Tibial artery (tissue), 4 donors: ENCODE data around the gene POLR1E.
"Not testable (repeated sequence)": the region's sequence is repeated elsewhere in the genome, so short reads cannot be mapped to it uniquely, and the experiment has no call there.

Source experiments
- DNase-seq, 2 donors: peaks; one replicate each; pipeline ENCODE4 v3.0.0-alpha.2; 2019
- H3K27ac ChIP-seq, 2 donors: fragments of 200-600 bp; sonication (generic) in 1 of 2; 1 replicate in 1 of 2; 2 replicates in 1 of 2; pipeline ENCODE4 v1.5.1; 2018 to 2019; ENCODE audit warnings: mild to moderate bottlenecking in 1 of 2
- H3K27me3 ChIP-seq, 2 donors: fragments of 200-600 bp; sonication (generic) in 1 of 2; one replicate each; pipeline versions ENCODE4 v1.5.1 to v1.6.0; 2016 to 2019
- H3K36me3 ChIP-seq, 3 donors: fragments of 200-600 bp; sonication (generic) in 2 of 3; one replicate each; pipeline ENCODE4 v1.5.1; 2016 to 2019; ENCODE audit warnings: mild to moderate bottlenecking in 2 of 3
- H3K4me1 ChIP-seq, 4 donors: fragments of 200-600 bp; sonication (generic) in 2 of 4; 1 replicate in 3 of 4; 2 replicates in 1 of 4; pipeline ENCODE4 v1.5.1; 2016 to 2019
- H3K4me3 ChIP-seq, 2 donors: fragments of 200-600 bp; sonication (generic) in 1 of 2; 1 replicate in 1 of 2; 2 replicates in 1 of 2; pipeline ENCODE4 v1.5.1; 2018 to 2019; ENCODE audit warnings: mild to moderate bottlenecking in 2 of 2
- H3K9me3 ChIP-seq, 3 donors: fragments of 200-600 bp; sonication (generic) in 1 of 3; one replicate each; pipeline ENCODE4 v1.5.1; 2016 to 2019
- intact Hi-C: fragments of 100-400 bp; cut with DNase I; formaldehyde crosslinking; loops from one replicate; pipeline ENCODE4 v1.15.0; 2023; ENCODE audit warnings: low total_unique reads
- TF ChIP-seq, protein P1 (sequence below), 2 experiments: fragments of 200-600 bp in 1 of 2; fragments of 450-650 bp in 1 of 2; IDR thresholded peaks; one replicate each; pipeline ENCODE4 v1.5.1; 2017 to 2019; ENCODE audit warnings: antibody characterized with exemption in 2 of 2, mild to moderate bottlenecking in 1 of 2, moderate library complexity in 1 of 2

Gene POLR1E

DNA sequence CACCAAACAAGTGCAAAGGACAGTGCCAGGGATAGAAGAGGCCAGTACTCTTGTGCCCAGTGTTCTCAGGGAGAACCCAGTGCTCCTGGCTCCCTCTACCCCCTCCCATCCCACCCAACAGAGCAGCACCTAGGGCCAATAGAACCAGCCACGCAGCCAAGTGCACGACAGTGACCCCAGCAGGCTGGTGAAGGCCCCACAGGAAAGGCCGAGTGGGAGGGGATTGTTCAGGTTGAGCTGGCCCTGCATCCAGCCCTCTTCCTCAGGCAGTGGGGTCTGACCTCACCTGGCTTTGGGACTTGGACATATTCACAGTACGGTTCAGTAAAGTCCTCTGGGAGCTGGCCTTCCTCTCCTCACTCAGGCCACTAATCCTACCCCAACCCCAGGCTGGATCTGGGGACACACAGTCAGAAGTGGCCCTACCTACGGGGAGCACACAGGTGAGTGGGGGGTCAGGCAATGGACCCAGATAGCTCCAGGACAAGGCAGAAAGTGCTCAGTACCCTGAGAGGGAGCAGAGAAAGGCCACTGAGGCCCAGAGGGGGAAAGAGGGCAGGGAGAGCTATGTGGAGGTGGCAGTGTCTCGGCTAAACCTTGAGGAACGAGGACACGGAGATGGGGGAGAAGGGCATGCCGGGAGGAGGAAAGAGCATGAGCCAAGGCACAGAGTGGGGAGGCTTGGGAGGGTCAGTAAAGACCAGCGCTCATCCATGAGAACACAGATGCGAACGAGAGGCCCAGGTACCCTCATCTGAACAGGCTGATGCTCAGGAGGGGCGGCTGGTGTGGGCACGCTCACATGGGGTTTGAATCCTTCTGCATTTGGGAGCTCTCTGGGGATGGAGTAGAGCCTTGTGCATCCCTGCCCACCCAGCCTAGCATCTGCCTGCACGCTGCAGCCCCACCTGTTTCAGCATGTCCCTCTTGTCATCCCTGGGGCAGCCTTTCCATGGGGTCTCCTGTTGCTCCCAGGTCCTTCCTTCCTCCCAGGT, 25.6 kb downstream of the POLR1E start:
- H3K36me3 ChIP-seq, result peaks cover 0 to 71% (median 27%) of the 10 kb centered on the region in 3 donors
- DNase-seq, result no peak
- TF ChIP-seq, protein P1, sequence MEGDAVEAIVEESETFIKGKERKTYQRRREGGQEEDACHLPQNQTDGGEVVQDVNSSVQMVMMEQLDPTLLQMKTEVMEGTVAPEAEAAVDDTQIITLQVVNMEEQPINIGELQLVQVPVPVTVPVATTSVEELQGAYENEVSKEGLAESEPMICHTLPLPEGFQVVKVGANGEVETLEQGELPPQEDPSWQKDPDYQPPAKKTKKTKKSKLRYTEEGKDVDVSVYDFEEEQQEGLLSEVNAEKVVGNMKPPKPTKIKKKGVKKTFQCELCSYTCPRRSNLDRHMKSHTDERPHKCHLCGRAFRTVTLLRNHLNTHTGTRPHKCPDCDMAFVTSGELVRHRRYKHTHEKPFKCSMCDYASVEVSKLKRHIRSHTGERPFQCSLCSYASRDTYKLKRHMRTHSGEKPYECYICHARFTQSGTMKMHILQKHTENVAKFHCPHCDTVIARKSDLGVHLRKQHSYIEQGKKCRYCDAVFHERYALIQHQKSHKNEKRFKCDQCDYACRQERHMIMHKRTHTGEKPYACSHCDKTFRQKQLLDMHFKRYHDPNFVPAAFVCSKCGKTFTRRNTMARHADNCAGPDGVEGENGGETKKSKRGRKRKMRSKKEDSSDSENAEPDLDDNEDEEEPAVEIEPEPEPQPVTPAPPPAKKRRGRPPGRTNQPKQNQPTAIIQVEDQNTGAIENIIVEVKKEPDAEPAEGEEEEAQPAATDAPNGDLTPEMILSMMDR (IDR thresholded peaks at IDR 0.05), result no peak
- no peaks in the 10 kb centered on the region for H3K4me1 ChIP-seq
- no peaks in the 10 kb centered on the region for H3K9me3 ChIP-seq
- H3K27me3 ChIP-seq, result no peaks in the 10 kb centered on the region
- intact Hi-C loops, result no loop called here
- no peak overlapping the region for H3K4me3 ChIP-seq
- H3K27ac ChIP-seq, result no peak overlapping the region

DNA sequence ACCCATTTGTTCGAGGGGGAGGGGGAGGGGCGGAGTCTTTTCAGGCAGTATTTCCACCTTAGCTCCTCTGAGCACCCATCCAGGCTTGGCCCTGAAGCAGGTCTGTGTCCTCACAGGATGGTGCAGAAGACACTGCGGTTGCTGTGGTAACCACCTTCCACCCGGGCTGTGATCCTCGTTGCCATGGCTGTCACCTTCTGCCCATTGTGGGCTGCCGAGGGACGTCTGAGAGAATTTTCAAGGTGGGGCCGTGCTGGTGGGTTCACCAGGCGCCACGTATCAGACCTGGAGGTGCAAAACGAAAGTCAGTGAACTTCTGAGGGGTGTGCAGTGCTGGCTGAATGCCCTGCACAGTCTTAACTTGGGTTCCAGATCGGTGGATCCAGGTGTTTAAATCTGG, 26.7 kb downstream of the POLR1E start:
- no peak overlapping the region for H3K27ac ChIP-seq
- no peak overlapping the region for H3K4me3 ChIP-seq
- H3K9me3 ChIP-seq, result no peaks in the 10 kb centered on the region
- DNase-seq, result no peak
- TF ChIP-seq, protein P1 (IDR thresholded peaks at IDR 0.05), result no peak
- intact Hi-C loops, result no loop called here
- H3K4me1 ChIP-seq, result no peaks in the 10 kb centered on the region
- no peaks in the 10 kb centered on the region for H3K27me3 ChIP-seq
- H3K36me3 ChIP-seq, result peaks cover 0 to 64% (median 25%) of the 10 kb centered on the region in 3 donors

DNA sequence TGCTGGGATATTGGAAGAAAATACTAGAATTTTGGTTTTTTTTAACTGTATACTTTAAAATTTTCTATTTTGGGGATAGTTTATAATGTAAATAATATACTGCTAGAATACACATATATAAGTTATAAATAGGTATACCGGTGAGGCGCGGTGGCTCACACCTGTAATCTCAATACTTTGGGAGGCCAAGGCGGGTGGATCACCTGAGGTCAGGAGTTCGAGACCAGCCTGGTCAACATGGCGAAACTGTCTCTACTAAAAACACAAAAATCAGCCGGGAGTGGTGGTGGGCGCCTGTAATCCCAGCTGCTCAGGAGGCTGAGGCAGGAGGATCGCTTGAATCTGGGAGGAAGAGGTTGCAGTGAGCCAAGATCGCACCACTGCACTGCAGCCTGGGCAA, 28.7 kb downstream of the POLR1E start:
- DNase-seq, H3K4me1 ChIP-seq, H3K4me3 ChIP-seq, H3K9me3 ChIP-seq, H3K27me3 ChIP-seq, H3K27ac ChIP-seq, intact Hi-C loops: not testable (repeated sequence)
- peaks cover 4 to 67% (median 24%) of the 10 kb centered on the region in 3 donors for H3K36me3 ChIP-seq

DNA sequence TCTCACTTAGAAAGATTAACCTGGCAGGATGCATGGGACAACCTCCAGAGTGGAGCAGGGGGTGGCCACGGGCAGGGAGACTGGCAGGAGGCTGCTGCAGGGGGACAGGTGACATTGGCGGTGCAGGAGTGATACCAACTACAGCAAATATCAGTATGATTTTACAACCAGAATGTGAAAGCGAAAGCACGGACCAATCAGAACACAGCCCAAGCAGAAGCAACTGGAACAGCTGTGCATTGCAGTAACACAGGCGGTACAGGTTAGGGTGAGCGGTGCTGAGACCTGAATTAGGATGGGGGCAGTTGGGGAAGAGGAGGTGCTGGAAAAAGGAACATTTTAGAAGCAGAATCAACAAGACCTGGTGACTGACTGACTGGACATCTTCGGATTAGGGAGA, 29.3 kb downstream of the POLR1E start:
- intact Hi-C loops, result no loop called here
- H3K4me1 ChIP-seq, result no peaks in the 10 kb centered on the region
- H3K36me3 ChIP-seq, result peaks cover 6 to 73% (median 27%) of the 10 kb centered on the region in 3 donors
- H3K27me3 ChIP-seq, result no peaks in the 10 kb centered on the region
- DNase-seq, result no peak
- no peak overlapping the region for H3K4me3 ChIP-seq
- H3K27ac ChIP-seq, result no peak overlapping the region
- H3K9me3 ChIP-seq, result no peaks in the 10 kb centered on the region
- TF ChIP-seq, protein P1 (IDR thresholded peaks at IDR 0.05), result no peak

DNA sequence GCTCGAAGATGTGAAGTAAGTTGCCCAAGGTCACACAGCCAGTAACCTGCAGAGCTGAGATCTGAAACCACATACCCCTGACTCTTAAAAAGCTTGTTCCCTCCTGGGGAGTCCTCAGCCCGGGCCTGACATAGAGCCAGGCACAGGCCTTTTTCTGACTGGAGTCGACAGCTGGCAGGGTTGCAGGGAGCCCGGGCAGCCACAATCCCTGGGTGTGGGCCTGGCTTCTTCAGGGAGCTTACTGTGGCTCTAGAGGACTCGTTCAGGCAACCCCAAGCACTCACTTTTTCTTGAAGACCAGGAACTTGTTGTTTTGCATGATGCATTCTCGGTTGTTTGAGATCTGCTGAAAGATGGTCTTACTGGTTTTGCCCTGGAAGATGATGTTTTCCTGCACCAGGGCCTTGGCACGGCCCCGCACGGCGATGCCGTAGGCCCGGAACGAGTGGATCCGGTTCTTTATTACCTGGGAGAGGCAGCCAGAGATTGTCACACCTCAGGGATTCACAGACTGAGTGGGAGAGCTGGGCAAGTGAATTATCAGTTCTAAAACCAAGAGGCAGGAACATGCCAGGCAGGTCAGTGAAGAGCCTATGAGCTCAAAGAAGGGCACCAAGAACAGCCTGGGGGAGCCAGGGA, 30.0 kb downstream of the POLR1E start:
- TF ChIP-seq, protein P1 (IDR thresholded peaks at IDR 0.05), result no peak
- peaks cover 6 to 71% (median 27%) of the 10 kb centered on the region in 3 donors for H3K36me3 ChIP-seq
- no peaks in the 10 kb centered on the region for H3K9me3 ChIP-seq
- no peak overlapping the region for H3K4me3 ChIP-seq
- H3K27ac ChIP-seq, result no peak overlapping the region
- no peaks in the 10 kb centered on the region for H3K4me1 ChIP-seq
- no peaks in the 10 kb centered on the region for H3K27me3 ChIP-seq
- intact Hi-C loops, result no loop called here
- DNase-seq, result no peak

DNA sequence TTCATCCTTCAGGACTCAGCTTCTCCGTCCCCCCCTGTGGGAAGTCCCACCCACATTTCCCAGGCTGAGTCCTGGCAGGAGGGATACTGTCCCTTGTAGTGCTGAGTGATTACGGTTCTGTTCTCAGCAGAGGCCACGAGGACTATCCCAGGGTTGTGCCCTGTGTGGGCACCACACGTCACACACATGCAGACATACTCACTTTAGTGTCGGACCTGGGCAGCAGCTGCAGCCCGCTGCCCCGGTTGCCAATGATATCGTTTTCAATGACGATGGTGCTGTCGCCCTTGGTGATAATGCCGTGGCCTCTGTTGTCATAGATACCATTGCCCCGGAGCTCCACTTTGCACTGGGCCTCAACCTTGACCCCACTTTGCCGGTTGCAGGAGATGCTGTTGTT, 32.2 kb downstream of the POLR1E start:
- TF ChIP-seq, protein P1 (IDR thresholded peaks at IDR 0.05), result no peak
- intact Hi-C loops, result no loop called here
- no peak overlapping the region for H3K4me3 ChIP-seq
- no peak for DNase-seq
- H3K36me3 ChIP-seq, result peaks cover 19 to 72% (median 41%) of the 10 kb centered on the region in 3 donors
- H3K27ac ChIP-seq, result no peak overlapping the region
- H3K9me3 ChIP-seq, result no peaks in the 10 kb centered on the region
- no peaks in the 10 kb centered on the region for H3K4me1 ChIP-seq
- no peaks in the 10 kb centered on the region for H3K27me3 ChIP-seq
